GM12878 (cell line): ENCODE measurements around the gene CHST14.

Experiments used
- CHD1 ChIP-seq: IDR thresholded peaks from 2 replicates; pipeline ENCODE4 v1.6.1; 2012; ENCODE audit warnings: low read depth, low read length, improper control_type of control experiment
- CTCF ChIP-seq, 3 experiments: IDR thresholded peaks in 2 of 3; conservative IDR thresholded peaks in 1 of 3; 2 replicates each; pipeline ENCODE4 v1.5.1; 2011; ENCODE audit warnings: low read depth in 3 of 3, low read length in 3 of 3, mild to moderate bottlenecking in 3 of 3, control low read depth in 2 of 3, moderate library complexity in 2 of 3, inconsistent platforms in 1 of 3, mixed read lengths in 1 of 3; ENCODE audit not compliant: control insufficient read depth in 2 of 3, insufficient read depth in 1 of 3; ENCODE audit errors: extremely low read depth in 1 of 3
- E4F1 ChIP-seq: fragments of 450-650 bp; IDR thresholded peaks from 2 replicates; pipeline ENCODE4 v1.6.1; 2018; ENCODE audit warnings: borderline replicate concordance, mild to moderate bottlenecking; ENCODE audit not compliant: partially characterized antibody
- POLR2AphosphoS5 ChIP-seq: IDR thresholded peaks from 2 replicates; pipeline ENCODE4 v1.6.1; 2011; ENCODE audit warnings: mild to moderate bottlenecking, low read length, inconsistent platforms
- RFX5 ChIP-seq: IDR thresholded peaks from 2 replicates; pipeline ENCODE4 v1.6.1; 2011; ENCODE audit warnings: low read depth, low read length, improper control_type of control experiment

GRCh38 chr15:40516322-40516721, 45.5 kb downstream of the CHST14 start:
- TF ChIP-seq CTCF (IDR thresholded peaks at IDR 0.05 in 2 of 3, conservative IDR thresholded peaks at IDR 0.05 in 1 of 3; ENCODE audit: control insufficient read depth in 2 of 3, extremely low read depth in 1 of 3, insufficient read depth in 1 of 3, low read depth in 3 of 3, low read length in 3 of 3), result no peak
- TF ChIP-seq RFX5, result no peak
- TF ChIP-seq POLR2AphosphoS5, result no peak
- TF ChIP-seq E4F1, result no peak
- TF ChIP-seq CHD1, result no peak
